CD4-positive, alpha-beta T cell treated with Interferon alpha-2 for 1 hour (primary cell): ENCODE measurements around the gene PSMC1.
"Not testable (repeated sequence)": the region's sequence is repeated elsewhere in the genome, so short reads cannot be mapped to it uniquely, and the experiment has no call there.

Experiments
- DNase-seq, 2 donors: peaks; one replicate each; pipeline ENCODE4 v3.0.0-alpha.2; 2020 to 2022

Gene PSMC1

GRCh38 chr14:90256354-90257131, at the start of gene PSMC1:
PSMC1 (plus strand) TSS chr14:90256553; CDS start chr14:90256598, 45 bp downstream.
- DNase-seq = peak; percentile 87 to 92

GRCh38 chr14:90213099-90213748, 43.1 kb upstream of the PSMC1 start:
- DNase-seq = no peak

- no peak for DNase-seq
Observed at GRCh38 chr14:90228478-90228877, 27.9 kb upstream of the PSMC1 start.

GRCh38 chr14:90229942-90230341, 26.4 kb upstream of the PSMC1 start:
- not testable (repeated sequence) for DNase-seq

GRCh38 chr14:90235179-90235976, 21.0 kb upstream of the PSMC1 start:
- peak; percentile 18 to 60 for DNase-seq

GRCh38 chr14:90239139-90239538, 17.2 kb upstream of the PSMC1 start:
- DNase-seq = no peak

GRCh38 chr14:90242444-90242843, 13.9 kb upstream of the PSMC1 start:
- DNase-seq = no peak

- no peak for DNase-seq
Observed at GRCh38 chr14:90246936-90247335, 9.4 kb upstream of the PSMC1 start.

- DNase-seq = not testable (repeated sequence)
Observed at GRCh38 chr14:90247441-90247840, 8.9 kb upstream of the PSMC1 start.

GRCh38 chr14:90248594-90248993, 7.8 kb upstream of the PSMC1 start:
- no peak for DNase-seq

- no peak for DNase-seq
Observed at GRCh38 chr14:90253826-90254225, 2.5 kb upstream of the PSMC1 start.

GRCh38 chr14:90255871-90256270, 482 bp upstream of the PSMC1 start:
- no peak for DNase-seq

GRCh38 chr14:90263748-90264449, 7.5 kb downstream of the PSMC1 start:
- DNase-seq = no peak

GRCh38 chr14:90266441-90267154, 10.2 kb downstream of the PSMC1 start:
- DNase-seq = no peak

- DNase-seq = no peak
Observed at GRCh38 chr14:90268420-90268819, 12.1 kb downstream of the PSMC1 start.

GRCh38 chr14:90272523-90272922, 16.2 kb downstream of the PSMC1 start:
- no peak for DNase-seq

- DNase-seq = no peak
Observed at GRCh38 chr14:90273532-90273931, 17.2 kb downstream of the PSMC1 start.

- DNase-seq = no peak
Observed at GRCh38 chr14:90274019-90274418, 17.7 kb downstream of the PSMC1 start.

- no peak for DNase-seq
Observed at GRCh38 chr14:90274808-90275457, 18.6 kb downstream of the PSMC1 start.

- no peak for DNase-seq
Observed at GRCh38 chr14:90275458-90275814, 19.1 kb downstream of the PSMC1 start.

GRCh38 chr14:90275820-90276219, 19.5 kb downstream of the PSMC1 start:
- no peak for DNase-seq
